GM04503 (cell line): ENCODE measurements around the gene SRGAP2C.
"Not testable (repeated sequence)": the region's sequence is repeated elsewhere in the genome, so short reads cannot be mapped to it uniquely, and the experiment has no call there.

Experiments
- DNase-seq: peaks from one replicate; pipeline ENCODE4 v3.0.0-alpha.2; 2012; ENCODE audit warnings: low read depth

The SRGAP2C gene

GRCh38 chr1:121421490-121421889 lies 236.7 kb downstream of the SRGAP2C start:
- not testable (repeated sequence) for DNase-seq

GRCh38 chr1:121423956-121424355 lies 239.2 kb downstream of the SRGAP2C start:
- not testable (repeated sequence) for DNase-seq

DNA sequence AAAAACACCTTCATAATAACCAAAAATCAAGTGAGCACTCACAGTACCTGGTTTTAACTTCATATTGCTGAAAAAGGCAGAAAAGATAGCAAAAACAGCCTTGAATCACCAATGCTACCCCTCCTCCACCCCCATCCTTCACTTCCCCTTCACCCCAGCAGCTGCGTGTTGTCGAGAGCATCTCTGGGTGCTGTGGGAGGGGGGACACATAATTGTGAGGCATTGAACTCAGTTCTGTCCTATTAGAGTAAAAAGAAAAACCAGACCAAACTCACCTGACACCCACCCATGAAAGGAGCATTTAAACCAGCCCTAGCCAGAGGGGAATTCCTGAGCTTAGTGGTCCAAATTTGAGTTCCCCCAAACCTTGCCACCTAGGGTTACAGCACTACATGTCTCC lies 248.7 kb downstream of the SRGAP2C start:
- not testable (repeated sequence) for DNase-seq

GRCh38 chr1:121438862-121439261 lies 254.1 kb downstream of the SRGAP2C start:
- not testable (repeated sequence) for DNase-seq

- DNase-seq, result no peak
Observed at GRCh38 chr1:121440993-121441392, 256.2 kb downstream of the SRGAP2C start.
